Nephron (organoid): ENCODE data around the gene C12orf76.

ENCODE experiments used
- H3K27ac Mint-ChIP-seq, 3 experiments: 2 replicates each; pipeline ENCODE4 v1.8.0; 2020; ENCODE audit warnings: mixed read lengths in 3 of 3, mild to moderate bottlenecking in 2 of 3, moderate library complexity in 1 of 3
- H3K27me3 Mint-ChIP-seq: 2 replicates; pipeline ENCODE4 v1.8.0; 2021; ENCODE audit warnings: low read depth, mild to moderate bottlenecking, moderate library complexity, mixed read lengths
- H3K36me3 Mint-ChIP-seq: 2 replicates; pipeline ENCODE4 v1.8.0; 2020; ENCODE audit warnings: low read depth, mixed read lengths
- H3K4me1 Mint-ChIP-seq: 2 replicates; pipeline ENCODE4 v1.8.0; 2020; ENCODE audit warnings: mixed read lengths
- H3K4me3 Mint-ChIP-seq, 3 experiments: 2 replicates each; pipeline ENCODE4 v1.8.0; 2020; ENCODE audit warnings: mild to moderate bottlenecking in 3 of 3, mixed read lengths in 3 of 3, moderate library complexity in 2 of 3
- H3K9me3 Mint-ChIP-seq: 2 replicates; pipeline ENCODE4 v1.8.0; 2020; ENCODE audit warnings: mixed read lengths
- TF ChIP-seq, protein P1 (sequence below), 3 experiments: fragments of 200-600 bp; sonication (generic); IDR thresholded peaks; one replicate each; pipeline ENCODE4 v1.5.0; 2021; ENCODE audit warnings: antibody characterized with exemption in 3 of 3; ENCODE audit not compliant: unreplicated experiment in 3 of 3

C12orf76 gene

DNA sequence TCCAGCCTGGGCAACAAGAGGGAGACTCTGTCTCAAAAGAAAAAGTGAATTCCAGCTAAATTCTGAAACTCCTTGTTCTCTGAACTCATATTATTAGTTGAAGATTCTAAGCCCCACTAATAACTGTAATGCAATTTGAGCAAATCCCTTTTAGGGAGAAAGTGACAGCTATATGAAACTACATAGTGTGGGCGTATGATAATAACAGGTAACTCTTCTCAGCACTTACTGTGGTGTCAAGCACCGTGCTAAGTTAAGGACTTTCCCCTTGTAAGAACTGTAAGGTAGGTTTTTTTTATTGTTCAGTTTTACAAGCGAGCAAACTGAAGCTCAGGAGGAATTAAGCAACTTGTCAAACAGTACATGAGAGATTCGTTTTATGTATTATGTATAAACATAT, 43.7 kb downstream of the C12orf76 start:
- TF ChIP-seq, protein P1, sequence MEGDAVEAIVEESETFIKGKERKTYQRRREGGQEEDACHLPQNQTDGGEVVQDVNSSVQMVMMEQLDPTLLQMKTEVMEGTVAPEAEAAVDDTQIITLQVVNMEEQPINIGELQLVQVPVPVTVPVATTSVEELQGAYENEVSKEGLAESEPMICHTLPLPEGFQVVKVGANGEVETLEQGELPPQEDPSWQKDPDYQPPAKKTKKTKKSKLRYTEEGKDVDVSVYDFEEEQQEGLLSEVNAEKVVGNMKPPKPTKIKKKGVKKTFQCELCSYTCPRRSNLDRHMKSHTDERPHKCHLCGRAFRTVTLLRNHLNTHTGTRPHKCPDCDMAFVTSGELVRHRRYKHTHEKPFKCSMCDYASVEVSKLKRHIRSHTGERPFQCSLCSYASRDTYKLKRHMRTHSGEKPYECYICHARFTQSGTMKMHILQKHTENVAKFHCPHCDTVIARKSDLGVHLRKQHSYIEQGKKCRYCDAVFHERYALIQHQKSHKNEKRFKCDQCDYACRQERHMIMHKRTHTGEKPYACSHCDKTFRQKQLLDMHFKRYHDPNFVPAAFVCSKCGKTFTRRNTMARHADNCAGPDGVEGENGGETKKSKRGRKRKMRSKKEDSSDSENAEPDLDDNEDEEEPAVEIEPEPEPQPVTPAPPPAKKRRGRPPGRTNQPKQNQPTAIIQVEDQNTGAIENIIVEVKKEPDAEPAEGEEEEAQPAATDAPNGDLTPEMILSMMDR (IDR thresholded peaks at IDR 0.05; ENCODE audit: unreplicated experiment in 3 of 3), result no peak
- H3K9me3 Mint-ChIP-seq, result no peaks in the 10 kb centered on the region
- no peak overlapping the region for H3K4me3 Mint-ChIP-seq
- H3K27ac Mint-ChIP-seq, result no peak overlapping the region
- H3K27me3 Mint-ChIP-seq, result no peaks in the 10 kb centered on the region
- H3K4me1 Mint-ChIP-seq, result peaks cover 12% of the 10 kb centered on the region
- no peaks in the 10 kb centered on the region for H3K36me3 Mint-ChIP-seq

DNA sequence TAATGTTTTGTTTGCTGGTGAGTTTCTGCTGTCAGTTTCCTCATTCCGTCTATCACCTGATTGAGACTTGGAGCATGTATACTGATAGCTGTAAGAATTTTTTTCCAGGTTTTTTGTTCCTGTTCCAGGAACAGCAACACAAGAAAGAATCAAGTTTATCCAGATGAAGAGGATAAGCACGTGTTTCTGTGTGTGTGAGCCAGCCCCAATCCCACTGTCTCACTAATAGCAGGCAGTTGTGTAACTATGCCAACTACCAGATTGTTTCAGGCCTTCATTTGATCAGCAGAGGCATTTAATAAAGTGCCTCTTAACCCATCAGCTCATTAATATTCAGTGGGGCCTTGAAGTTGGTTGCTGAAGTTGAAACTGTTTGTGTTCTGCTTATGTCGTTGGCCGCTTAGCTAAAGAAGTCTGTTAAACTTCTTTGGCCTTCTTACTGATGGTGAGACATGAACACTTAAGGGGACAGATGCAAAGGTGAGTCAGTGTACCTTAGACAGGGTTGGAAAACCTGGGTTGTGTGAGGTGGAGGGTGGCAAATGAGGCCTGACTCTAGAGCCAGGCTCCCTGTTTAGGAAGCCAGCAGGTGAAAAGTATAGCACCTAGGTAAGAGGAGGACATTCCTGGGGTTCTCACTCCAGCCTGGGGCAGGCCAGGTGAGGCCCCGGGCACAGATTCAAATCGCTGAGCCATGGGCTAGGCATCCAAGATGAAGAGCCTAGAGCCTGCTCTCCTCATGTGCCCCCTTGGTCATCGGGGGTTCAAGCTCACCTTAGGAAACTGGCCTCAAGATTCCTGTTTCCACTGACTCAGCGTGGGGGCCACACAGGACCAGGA, 45.4 kb downstream of the C12orf76 start:
- Mint-ChIP-seq H3K36me3 (no peaks in the 10 kb centered on the region), H3K27ac (peak overlapping the region in 1 of 3 experiments; percentile 3), H3K27me3 (no peaks in the 10 kb centered on the region), H3K4me3 (peak overlapping the region; percentile 27 to 44 (median 30)), H3K4me1 (peaks cover 25% of the 10 kb centered on the region), H3K9me3 (no peaks in the 10 kb centered on the region)
- TF ChIP-seq, protein P1 (IDR thresholded peaks at IDR 0.05; ENCODE audit: unreplicated experiment in 3 of 3), result no peak

DNA sequence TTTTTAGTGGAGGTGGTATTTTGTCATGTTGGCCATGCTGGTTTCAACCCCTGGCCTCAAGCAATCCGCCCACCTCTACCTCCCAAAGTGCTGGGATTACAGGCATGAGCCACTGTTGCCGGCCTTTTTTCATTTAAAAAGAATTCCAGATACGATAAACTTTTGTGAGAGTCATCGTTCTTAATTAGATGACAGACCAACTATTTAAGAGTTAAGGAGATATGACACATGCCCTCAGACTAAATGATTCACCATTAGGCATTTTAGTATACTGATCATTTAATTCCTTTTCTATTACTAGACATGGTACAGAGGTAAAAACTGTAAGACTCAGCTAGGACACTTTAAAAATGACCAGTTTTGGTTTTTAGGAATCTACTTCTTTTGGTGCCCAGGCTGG, 46.7 kb downstream of the C12orf76 start:
- H3K27ac Mint-ChIP-seq, result no peak overlapping the region
- H3K4me3 Mint-ChIP-seq, result peak overlapping the region in 2 of 3 experiments; percentile 99
- TF ChIP-seq, protein P1 (IDR thresholded peaks at IDR 0.05; ENCODE audit: unreplicated experiment in 3 of 3), result no peak
- peaks cover 33% of the 10 kb centered on the region for H3K4me1 Mint-ChIP-seq
- no peaks in the 10 kb centered on the region for H3K36me3 Mint-ChIP-seq
- H3K27me3 Mint-ChIP-seq, result no peaks in the 10 kb centered on the region
- no peaks in the 10 kb centered on the region for H3K9me3 Mint-ChIP-seq

DNA sequence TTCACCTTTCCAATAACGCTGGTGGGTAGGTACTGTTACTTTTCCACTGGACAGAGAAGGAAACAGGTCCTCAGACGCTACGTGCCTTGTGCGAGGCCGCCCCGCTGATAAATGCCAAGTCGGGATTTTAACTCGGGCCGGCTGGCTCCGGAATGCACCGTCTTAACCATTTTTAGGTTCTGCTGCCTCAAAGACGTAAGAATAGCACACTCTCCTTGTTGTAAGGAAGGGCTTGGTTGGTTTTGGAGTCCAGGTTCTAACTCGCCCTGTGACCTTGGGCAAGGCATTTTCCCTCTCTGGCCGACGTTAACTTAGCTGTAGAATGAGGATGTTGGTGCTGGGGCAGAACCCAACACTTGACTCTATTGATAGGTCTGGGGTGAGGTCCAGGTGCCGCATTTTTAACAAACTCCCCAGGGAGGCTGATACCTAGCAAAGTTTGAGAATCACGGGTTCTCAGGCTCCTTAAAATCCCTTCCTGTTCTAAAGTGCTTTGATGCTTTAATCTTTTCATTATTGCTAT, 48.3 kb downstream of the C12orf76 start:
- Mint-ChIP-seq H3K27ac (peak overlapping the region; percentile 90 to 97 (median 94)), H3K27me3 (no peaks in the 10 kb centered on the region), H3K9me3 (no peaks in the 10 kb centered on the region), H3K4me1 (peaks cover 42% of the 10 kb centered on the region), H3K4me3 (peak overlapping the region; percentile 99 to 100 (median 99)), H3K36me3 (no peaks in the 10 kb centered on the region)
- TF ChIP-seq, protein P1 (IDR thresholded peaks at IDR 0.05; ENCODE audit: unreplicated experiment in 3 of 3), result no peak

DNA sequence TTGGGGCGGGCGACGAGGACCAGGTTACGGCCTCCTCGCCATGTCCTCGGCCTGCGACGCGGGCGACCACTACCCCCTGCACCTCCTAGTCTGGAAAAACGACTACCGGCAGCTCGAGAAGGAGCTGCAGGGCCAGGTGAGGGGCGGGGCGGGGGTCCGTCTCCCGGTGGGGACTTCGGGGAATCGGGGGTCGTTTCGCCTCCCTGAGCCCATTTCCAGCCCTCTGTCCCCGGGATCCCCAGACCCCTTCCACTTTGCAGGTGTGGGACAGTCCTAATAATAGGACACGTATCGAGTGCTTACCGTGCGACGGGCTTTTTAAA, 48.7 kb downstream of the C12orf76 start:
- Mint-ChIP-seq H3K4me1 (peaks cover 47% of the 10 kb centered on the region), H3K36me3 (no peaks in the 10 kb centered on the region), H3K27ac (peak overlapping the region; percentile 90 to 97 (median 94)), H3K27me3 (no peaks in the 10 kb centered on the region), H3K9me3 (no peaks in the 10 kb centered on the region), H3K4me3 (peak overlapping the region; percentile 99 to 100 (median 99))
- TF ChIP-seq, protein P1 (IDR thresholded peaks at IDR 0.05; ENCODE audit: unreplicated experiment in 3 of 3), result no peak
